GM18951 (cell line): Measurements from ENCODE around the gene DDR2.

Experiments used
- POLR2A ChIP-seq: IDR thresholded peaks from 4 replicates; pipeline ENCODE4 v1.6.1; 2011; ENCODE audit warnings: mild to moderate bottlenecking; ENCODE audit not compliant: insufficient read length, insufficient read depth; ENCODE audit errors: extremely low read depth
- in situ Hi-C: fragments of 300-500 bp; cut with MboI; formaldehyde crosslinking; loops from one replicate; pipeline ENCODE4 v1.12.0; 2022; ENCODE audit warnings: low sequenced_read_pairs, mixed read lengths, inconsistent platforms; ENCODE audit not compliant: unreplicated experiment

The DDR2 gene

GRCh38 chr1:162822391-162823200 is 190.3 kb downstream of the DDR2 start:
- TF ChIP-seq POLR2A, result no peak
- in situ Hi-C loops, result no loop called here

GRCh38 chr1:162823231-162823630 is 191.0 kb downstream of the DDR2 start:
- in situ Hi-C loops, result no loop called here

GRCh38 chr1:162823771-162824525 is 191.7 kb downstream of the DDR2 start:
- in situ Hi-C loops, result no loop called here

More at GRCh38 chr1:162823231-162823630, 191.0 kb downstream of the DDR2 start:
- no peak for TF ChIP-seq POLR2A

DNA sequence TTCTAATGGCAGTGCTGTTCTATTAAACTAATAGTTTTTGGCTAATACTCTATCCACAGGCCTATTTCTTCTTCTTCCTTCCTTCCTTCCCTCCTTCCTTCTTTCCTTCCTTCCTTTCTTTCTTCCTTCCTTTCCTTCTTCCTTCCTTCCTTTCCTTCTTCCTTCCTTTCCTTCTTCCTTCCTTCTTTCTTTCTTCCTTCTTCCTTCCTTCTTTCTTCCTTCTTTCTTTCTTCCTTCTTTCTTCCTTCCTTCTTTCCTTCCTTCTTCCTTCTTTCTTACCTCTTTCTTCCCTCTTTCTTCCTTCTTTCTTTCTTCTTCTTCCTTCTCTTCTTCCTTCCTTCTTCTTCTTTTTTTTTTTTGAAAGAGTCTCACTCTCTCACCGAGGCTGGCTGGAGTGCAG is 197.0 kb downstream of the DDR2 start:
- in situ Hi-C loops, result no loop called here
- no peak for TF ChIP-seq POLR2A

More at GRCh38 chr1:162823771-162824525, 191.7 kb downstream of the DDR2 start:
- no peak for TF ChIP-seq POLR2A

GRCh38 chr1:162832470-162832869 is 200.2 kb downstream of the DDR2 start:
- in situ Hi-C loops, result no loop called here

GRCh38 chr1:162835157-162835899 is 203.1 kb downstream of the DDR2 start:
- in situ Hi-C loops, result no loop called here

More at GRCh38 chr1:162832470-162832869, 200.2 kb downstream of the DDR2 start:
- TF ChIP-seq POLR2A, result no peak

More at GRCh38 chr1:162835157-162835899, 203.1 kb downstream of the DDR2 start:
- no peak for TF ChIP-seq POLR2A
